ENCODE measurements around the gene HUWE1. TPM values are rescaled to one million over a fixed set of nuclear protein-coding genes. Genes with fewer than 3 reads are reported as not detected.

Gene HUWE1
- total and polyA plus RNA-seq, 12 donors: 38.4 to 170 (median 109) TPM

DNA sequence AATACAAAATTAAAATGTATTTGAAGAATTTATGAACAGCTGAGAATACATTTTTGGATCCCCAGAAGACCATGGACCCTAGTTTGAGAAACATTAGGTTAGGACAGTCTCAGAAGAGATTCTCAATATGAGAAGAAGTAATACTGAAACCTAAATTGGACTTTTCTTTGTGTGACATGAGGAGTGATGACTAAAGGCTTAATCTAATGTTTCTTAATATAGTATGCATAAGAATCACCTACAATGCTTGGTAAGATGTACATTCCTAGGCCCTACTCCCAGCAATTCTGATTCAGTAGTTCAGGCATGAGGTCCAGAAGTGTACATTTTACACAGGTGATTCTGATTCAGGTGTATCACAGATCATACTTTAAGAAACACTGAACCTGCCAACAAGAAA, 31.6 kb upstream of the HUWE1 start:
- Histone ChIP-seq H3K4me1 (replicated peaks in 1 of 2) (no peaks in the 10 kb centered on the region), H3K9me3 (replicated peaks in 1 of 3) (no peaks in the 10 kb centered on the region), H3K27ac (no peak overlapping the region), H3K27me3 (peaks cover 7% of the 10 kb centered on the region), H3K36me3 (replicated peaks in 1 of 2) (no peaks in the 10 kb centered on the region), H3K4me3 (no peak overlapping the region)
- TF ChIP-seq POLR2A (IDR thresholded peaks at IDR 0.05): no peak
- TF ChIP-seq, protein P1, sequence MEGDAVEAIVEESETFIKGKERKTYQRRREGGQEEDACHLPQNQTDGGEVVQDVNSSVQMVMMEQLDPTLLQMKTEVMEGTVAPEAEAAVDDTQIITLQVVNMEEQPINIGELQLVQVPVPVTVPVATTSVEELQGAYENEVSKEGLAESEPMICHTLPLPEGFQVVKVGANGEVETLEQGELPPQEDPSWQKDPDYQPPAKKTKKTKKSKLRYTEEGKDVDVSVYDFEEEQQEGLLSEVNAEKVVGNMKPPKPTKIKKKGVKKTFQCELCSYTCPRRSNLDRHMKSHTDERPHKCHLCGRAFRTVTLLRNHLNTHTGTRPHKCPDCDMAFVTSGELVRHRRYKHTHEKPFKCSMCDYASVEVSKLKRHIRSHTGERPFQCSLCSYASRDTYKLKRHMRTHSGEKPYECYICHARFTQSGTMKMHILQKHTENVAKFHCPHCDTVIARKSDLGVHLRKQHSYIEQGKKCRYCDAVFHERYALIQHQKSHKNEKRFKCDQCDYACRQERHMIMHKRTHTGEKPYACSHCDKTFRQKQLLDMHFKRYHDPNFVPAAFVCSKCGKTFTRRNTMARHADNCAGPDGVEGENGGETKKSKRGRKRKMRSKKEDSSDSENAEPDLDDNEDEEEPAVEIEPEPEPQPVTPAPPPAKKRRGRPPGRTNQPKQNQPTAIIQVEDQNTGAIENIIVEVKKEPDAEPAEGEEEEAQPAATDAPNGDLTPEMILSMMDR (IDR thresholded peaks at IDR 0.05): no peak
- intact Hi-C loops (cut with DNase I): no loop called here
- DNase-seq: no peak

GRCh38 chrX:53717205-53717604, 30.7 kb upstream of the HUWE1 start:
- H3K27me3 ChIP-seq: peaks cover 13% of the 10 kb centered on the region
- no peaks in the 10 kb centered on the region for H3K36me3 ChIP-seq (replicated peaks in 1 of 2)
- no peaks in the 10 kb centered on the region for H3K4me1 ChIP-seq (replicated peaks in 1 of 2)
- no peak overlapping the region for H3K4me3 ChIP-seq
- WGBS, 4 donors: 54 to 92% (median 73%) methylated on average over 2 of the region's 2 CpGs
- H3K27ac ChIP-seq: no peak overlapping the region
- H3K9me3 ChIP-seq (replicated peaks in 1 of 3): no peaks in the 10 kb centered on the region
- intact Hi-C loops (cut with DNase I): no loop called here
- TF ChIP-seq, protein P1 (IDR thresholded peaks at IDR 0.05): no peak
- TF ChIP-seq POLR2A (IDR thresholded peaks at IDR 0.05): no peak
- no peak for DNase-seq

DNA sequence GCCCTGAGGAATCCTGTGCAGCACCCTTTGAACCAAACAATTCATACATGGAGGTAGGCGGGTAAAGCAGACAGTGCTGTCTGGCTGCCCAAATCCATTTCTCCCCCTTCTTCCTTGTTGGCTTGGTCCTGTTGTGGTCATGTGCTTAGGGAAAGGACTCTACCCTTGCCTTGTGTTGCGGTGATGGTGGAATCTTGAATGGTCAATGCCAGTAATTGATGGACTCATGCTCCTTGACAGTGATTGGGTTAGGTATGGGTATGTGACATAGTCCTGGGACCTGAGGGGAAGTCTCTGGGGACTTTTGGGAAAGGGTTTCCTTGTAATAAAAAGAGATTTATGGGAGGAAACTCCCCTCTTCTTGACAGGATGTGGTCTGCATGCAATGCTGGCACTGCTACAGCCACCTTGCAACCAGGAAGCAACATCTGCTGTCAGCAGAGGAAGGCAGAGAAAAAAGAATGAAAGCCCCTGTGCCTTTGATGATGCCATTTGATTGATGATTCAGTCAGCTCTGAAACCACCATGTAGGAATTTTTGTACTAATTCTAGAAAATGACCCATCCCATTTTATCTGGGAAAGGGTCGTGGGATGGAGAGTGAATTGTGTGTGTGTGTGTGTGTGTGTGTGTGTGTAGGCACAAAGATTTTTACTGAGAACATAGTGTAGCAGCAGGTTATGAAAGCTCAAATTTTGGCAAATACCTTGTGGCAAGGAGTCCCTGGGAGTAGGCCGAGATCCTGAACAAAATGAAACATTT, 30.0 kb upstream of the HUWE1 start:
- WGBS, 4 donors: 73 to 83% (median 76%) methylated on average over 4 of the region's 4 CpGs
- TF ChIP-seq, protein P1 (IDR thresholded peaks at IDR 0.05): no peak
- no peak for TF ChIP-seq POLR2A (IDR thresholded peaks at IDR 0.05)

DNA sequence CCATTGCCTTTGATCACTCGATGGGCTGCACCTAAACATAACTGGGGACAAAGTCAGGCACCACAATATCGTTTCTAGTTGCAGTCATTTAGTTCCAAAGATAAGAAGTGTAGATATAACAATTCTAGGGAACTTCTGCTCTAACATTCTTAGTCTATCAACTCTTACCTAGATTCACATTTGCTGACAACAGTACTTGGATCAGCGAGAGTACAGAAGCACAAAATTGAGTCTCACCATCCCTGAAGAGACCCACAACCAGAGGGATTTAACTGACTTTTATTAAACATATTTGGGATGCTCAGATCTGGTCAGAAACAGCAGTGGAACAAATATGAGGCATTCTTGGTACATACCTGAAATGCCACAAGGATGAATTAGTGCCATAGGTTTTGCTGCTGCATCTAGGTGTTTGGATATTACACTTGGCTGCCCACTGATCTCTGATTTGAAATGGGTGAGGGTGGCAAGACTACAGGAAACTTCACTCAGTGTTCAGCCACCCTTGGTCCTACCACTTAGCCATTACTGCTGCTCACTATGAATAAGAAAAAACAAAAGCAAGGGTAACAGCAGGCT, 28.9 kb upstream of the HUWE1 start:
- no peaks in the 10 kb centered on the region for H3K36me3 ChIP-seq (replicated peaks in 1 of 2)
- WGBS, 4 donors: 45 to 63% (median 56%) methylated on average over 3 of the region's 3 CpGs
- H3K27me3 ChIP-seq: peaks cover 19% of the 10 kb centered on the region
- no peak for TF ChIP-seq POLR2A (IDR thresholded peaks at IDR 0.05)
- TF ChIP-seq, protein P1 (IDR thresholded peaks at IDR 0.05): no peak
- no peaks in the 10 kb centered on the region for H3K4me1 ChIP-seq (replicated peaks in 1 of 2)
- no peaks in the 10 kb centered on the region for H3K9me3 ChIP-seq (replicated peaks in 1 of 3)
- intact Hi-C loops (cut with DNase I): no loop called here
- DNase-seq: no peak
- H3K4me3 ChIP-seq: no peak overlapping the region
- no peak overlapping the region for H3K27ac ChIP-seq

More for the DNA sequence above, 30.0 kb upstream of the HUWE1 start:
- intact Hi-C loops (cut with DNase I): no loop called here
- Histone ChIP-seq H3K27me3 (peaks cover 15% of the 10 kb centered on the region), H3K9me3 (replicated peaks in 1 of 3) (no peaks in the 10 kb centered on the region), H3K27ac (no peak overlapping the region), H3K36me3 (replicated peaks in 1 of 2) (no peaks in the 10 kb centered on the region), H3K4me1 (replicated peaks in 1 of 2) (no peaks in the 10 kb centered on the region), H3K4me3 (no peak overlapping the region)
- DNase-seq: no peak

Measured in adrenal gland (tissue), 12 donors.